ENCODE measurements around the gene KXD1.

- TF ChIP-seq POLR2AphosphoS5 (IDR thresholded peaks at IDR 0.05; ENCODE audit: insufficient read depth in 1 of 2, low read depth in 1 of 2): peak in 1 of 2 donors; percentile 64
- TF ChIP-seq, protein P1, sequence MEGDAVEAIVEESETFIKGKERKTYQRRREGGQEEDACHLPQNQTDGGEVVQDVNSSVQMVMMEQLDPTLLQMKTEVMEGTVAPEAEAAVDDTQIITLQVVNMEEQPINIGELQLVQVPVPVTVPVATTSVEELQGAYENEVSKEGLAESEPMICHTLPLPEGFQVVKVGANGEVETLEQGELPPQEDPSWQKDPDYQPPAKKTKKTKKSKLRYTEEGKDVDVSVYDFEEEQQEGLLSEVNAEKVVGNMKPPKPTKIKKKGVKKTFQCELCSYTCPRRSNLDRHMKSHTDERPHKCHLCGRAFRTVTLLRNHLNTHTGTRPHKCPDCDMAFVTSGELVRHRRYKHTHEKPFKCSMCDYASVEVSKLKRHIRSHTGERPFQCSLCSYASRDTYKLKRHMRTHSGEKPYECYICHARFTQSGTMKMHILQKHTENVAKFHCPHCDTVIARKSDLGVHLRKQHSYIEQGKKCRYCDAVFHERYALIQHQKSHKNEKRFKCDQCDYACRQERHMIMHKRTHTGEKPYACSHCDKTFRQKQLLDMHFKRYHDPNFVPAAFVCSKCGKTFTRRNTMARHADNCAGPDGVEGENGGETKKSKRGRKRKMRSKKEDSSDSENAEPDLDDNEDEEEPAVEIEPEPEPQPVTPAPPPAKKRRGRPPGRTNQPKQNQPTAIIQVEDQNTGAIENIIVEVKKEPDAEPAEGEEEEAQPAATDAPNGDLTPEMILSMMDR (IDR thresholded peaks at IDR 0.05): peak; percentile 67 to 96 (median 89)
These were observed 31.1 kb downstream of the KXD1 start, which contains the start of gene REX1BD for GRCh38 chr19:18588611-18589379.

All from vagina (tissue), 2 donors.